Gastrocnemius medialis (tissue), 4 donors: ENCODE data around the gene ITIH1. TPM values are rescaled to one million over a fixed set of nuclear protein-coding genes. Genes with fewer than 3 reads are reported as not detected.
A peak's percentile ranks its signal among the peaks of the same experiment; 100 is the strongest.

ENCODE experiments used
- ATAC-seq, 2 donors: fragments of 150-250 bp; one replicate each; pipeline ENCODE4 v1.9.1; 2016
- DNase-seq, 2 donors: peaks; one replicate each; pipeline ENCODE4 v3.0.0-alpha.2; 2019
- H3K27ac ChIP-seq, 4 donors: fragments of 200-600 bp; sonication (generic); 1 replicate in 1 of 4; 2 replicates in 3 of 4; pipeline ENCODE4 v1.5.1; 2016 to 2018; ENCODE audit warnings: mild to moderate bottlenecking in 2 of 4, moderate library complexity in 1 of 4
- H3K27me3 ChIP-seq, 3 donors: fragments of 200-600 bp; sonication (generic) in 2 of 3; 1 replicate in 1 of 3; 2 replicates in 2 of 3; pipeline versions ENCODE4 v1.5.1 to v1.6.0; 2016 to 2019; ENCODE audit warnings: mild to moderate bottlenecking in 1 of 3, moderate library complexity in 1 of 3
- H3K36me3 ChIP-seq, 2 donors: fragments of 200-600 bp; sonication (generic) in 1 of 2; one replicate each; pipeline ENCODE4 v1.5.1; 2017 to 2018
- H3K4me1 ChIP-seq, 2 donors: fragments of 200-600 bp; sonication (generic) in 1 of 2; one replicate each; pipeline ENCODE4 v1.5.1; 2016 to 2017; ENCODE audit warnings: mild to moderate bottlenecking in 2 of 2
- H3K4me3 ChIP-seq, 4 donors: fragments of 200-600 bp; sonication (generic) in 3 of 4; 1 replicate in 1 of 4; 2 replicates in 3 of 4; pipeline ENCODE4 v1.5.1; 2016 to 2019; ENCODE audit warnings: mild to moderate bottlenecking in 2 of 4
- H3K9me3 ChIP-seq, 3 donors: fragments of 200-600 bp; sonication (generic) in 2 of 3; 1 replicate in 1 of 3; 2 replicates in 2 of 3; pipeline ENCODE4 v1.5.1; 2016 to 2019
- POLR2A ChIP-seq, 2 donors: fragments of 450-650 bp; IDR thresholded peaks; one replicate each; pipeline ENCODE4 v1.6.1; 2017; ENCODE audit warnings: antibody characterized with exemption in 2 of 2, mild to moderate bottlenecking in 2 of 2, moderate library complexity in 2 of 2
- in situ Hi-C, 4 donors: fragments of 200-750 bp; cut with MboI; loops; one replicate each; pipeline versions ENCODE4 v1.15.0 to v1.8.0; 2017; ENCODE audit warnings: low sequenced_read_pairs in 4 of 4
- intact Hi-C: fragments of 100-400 bp; cut with DNase I; formaldehyde crosslinking; loops from one replicate; pipeline ENCODE4 v1.15.1; 2023; ENCODE audit warnings: low total_unique reads
- total RNA-seq, 4 donors: library from RNA; depleted of rRNA; stranded (reverse); fragments of >200 nt; gene quantifications; one replicate each; pipeline versions ENCODE4 v1.1.0 to v1.2.3, GENCODE V29; 2016
- TF ChIP-seq, protein P1 (sequence below), 5 experiments: fragments of 450-650 bp in 3 of 5; fragments of 200-600 bp in 2 of 5; sonication (generic) in 2 of 5; IDR thresholded peaks in 4 of 5; conservative IDR thresholded peaks in 1 of 5; 1 replicate in 4 of 5; 2 replicates in 1 of 5; pipeline ENCODE4 v1.5.1; 2016 to 2019; ENCODE audit warnings: antibody characterized with exemption in 5 of 5, mild to moderate bottlenecking in 3 of 5, moderate library complexity in 3 of 5

Gene ITIH1
- total RNA-seq, 4 donors from 2014 or later, result 0.72 to 2.1 TPM; not detected in 2

DNA sequence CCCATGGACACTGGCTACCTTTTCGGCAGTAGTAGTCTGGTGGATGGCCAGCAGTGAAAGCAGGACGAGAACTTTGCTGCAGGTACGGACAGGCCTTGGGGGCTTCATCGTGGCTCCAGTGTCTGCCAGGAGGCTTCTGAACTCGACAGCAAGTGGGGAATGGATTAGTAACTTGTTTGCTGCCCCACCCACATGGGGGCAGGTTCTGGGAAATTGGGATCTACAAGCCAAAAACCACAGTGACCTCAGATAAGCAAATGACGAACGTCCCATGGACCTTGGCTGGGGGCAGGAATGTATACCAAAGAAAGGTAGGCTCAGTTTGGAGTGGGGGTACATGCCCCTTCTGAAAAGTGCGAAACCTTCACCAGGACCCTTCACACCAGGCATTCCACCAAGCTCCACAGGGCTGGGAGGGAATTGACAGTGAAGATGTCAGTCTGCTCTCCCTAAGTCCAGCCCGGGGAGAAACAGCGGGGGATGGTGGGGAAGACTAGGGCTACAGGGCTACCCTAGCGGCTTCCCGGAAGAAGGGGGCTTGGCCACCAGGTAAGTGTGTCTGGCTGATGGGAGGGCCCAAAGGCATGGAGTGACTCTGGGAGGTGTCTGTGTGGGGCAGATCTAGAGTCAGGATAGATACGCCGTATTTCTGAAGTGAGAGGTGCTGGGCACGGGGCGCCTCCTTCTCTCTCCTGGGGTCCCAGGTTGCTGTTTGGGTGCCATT lies 53.3 kb downstream of the ITIH1 start, which contains the start of gene ITIH4:
Gene ITIH4, minus strand, starts transcription at position 138 of the 724 bp plus-strand sequence. Its CDS starts 30 bp downstream, at position 108.
- Histone ChIP-seq H3K36me3 (peaks cover 0 to 45% of the 10 kb centered on the region in 2 donors), H3K4me3 (peak within 1 kb of the TSS in 2 of 4 donors; percentile 3 to 15), H3K9me3 (no peaks in the 10 kb centered on the region), H3K4me1 (peaks cover 50 to 56% of the 10 kb centered on the region in 2 donors), H3K27me3 (no peaks in the 10 kb centered on the region), H3K27ac (peak within 1 kb of the TSS; percentile 96 to 98 (median 97))
- in situ Hi-C loops (no loop called here), intact Hi-C loops (loop anchor here (5.0 kb wide), 3 partner anchors 67 to 293 kb away; partner anchors contain the start of genes GNL3, PBRM1, STIMATE and UQCC5)
- DNase-seq (peak in 1 of 2 donors; percentile 10), ATAC-seq (no peak)
- no peak for TF ChIP-seq POLR2A (IDR thresholded peaks at IDR 0.05)
- TF ChIP-seq, protein P1, sequence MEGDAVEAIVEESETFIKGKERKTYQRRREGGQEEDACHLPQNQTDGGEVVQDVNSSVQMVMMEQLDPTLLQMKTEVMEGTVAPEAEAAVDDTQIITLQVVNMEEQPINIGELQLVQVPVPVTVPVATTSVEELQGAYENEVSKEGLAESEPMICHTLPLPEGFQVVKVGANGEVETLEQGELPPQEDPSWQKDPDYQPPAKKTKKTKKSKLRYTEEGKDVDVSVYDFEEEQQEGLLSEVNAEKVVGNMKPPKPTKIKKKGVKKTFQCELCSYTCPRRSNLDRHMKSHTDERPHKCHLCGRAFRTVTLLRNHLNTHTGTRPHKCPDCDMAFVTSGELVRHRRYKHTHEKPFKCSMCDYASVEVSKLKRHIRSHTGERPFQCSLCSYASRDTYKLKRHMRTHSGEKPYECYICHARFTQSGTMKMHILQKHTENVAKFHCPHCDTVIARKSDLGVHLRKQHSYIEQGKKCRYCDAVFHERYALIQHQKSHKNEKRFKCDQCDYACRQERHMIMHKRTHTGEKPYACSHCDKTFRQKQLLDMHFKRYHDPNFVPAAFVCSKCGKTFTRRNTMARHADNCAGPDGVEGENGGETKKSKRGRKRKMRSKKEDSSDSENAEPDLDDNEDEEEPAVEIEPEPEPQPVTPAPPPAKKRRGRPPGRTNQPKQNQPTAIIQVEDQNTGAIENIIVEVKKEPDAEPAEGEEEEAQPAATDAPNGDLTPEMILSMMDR (IDR thresholded peaks at IDR 0.05 in 4 of 5, conservative IDR thresholded peaks at IDR 0.05 in 1 of 5), result no peak

DNA sequence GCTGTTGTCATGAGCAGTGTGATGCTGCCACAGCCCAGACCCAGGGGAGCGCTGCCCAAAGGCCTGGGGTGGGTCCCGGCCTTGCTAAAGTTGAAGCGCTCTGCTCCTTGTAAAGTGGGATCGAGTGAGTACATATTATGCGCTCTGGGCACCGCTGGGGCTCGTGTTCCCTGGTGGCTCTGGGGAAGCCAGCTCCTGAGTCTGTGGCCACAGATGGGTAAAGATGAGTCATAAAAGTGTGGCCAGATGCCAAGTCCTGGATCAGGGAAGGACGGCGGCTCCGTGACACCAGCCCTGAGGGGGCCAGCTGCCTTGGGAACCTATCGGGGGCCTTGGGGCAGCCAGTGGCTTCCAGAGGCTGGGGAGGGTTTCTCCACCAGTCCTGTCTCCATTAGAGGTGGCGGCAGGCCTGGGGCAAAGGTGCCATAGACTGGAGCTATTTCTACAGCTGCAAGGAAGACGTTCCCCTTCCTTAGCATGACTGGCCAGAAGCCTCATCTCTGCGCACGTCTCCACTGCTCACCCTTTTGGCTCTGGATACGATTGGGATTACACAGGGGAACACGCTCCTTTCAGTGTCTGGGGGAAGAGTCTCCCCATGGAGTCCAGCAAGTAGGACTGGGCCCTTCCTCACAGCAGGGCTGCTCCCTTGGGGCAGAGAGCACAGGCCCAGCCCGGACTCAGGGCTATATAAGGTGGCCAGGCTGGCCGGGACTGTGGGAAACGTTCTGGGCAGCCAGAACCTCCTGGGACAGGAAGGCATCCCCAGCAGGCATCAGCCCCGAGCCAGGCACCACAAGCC lies 54.3 kb downstream of the ITIH1 start:
- in situ Hi-C loops (no loop called here), intact Hi-C loops (loop anchor here (5.0 kb wide), 3 partner anchors 66 to 294 kb away; partner anchors contain the start of genes GNL3, PBRM1, STIMATE and UQCC5)
- H3K9me3 ChIP-seq, result no peaks in the 10 kb centered on the region
- peak overlapping the region; percentile 96 to 98 (median 97) for H3K27ac ChIP-seq
- peaks cover 0 to 37% of the 10 kb centered on the region in 2 donors for H3K36me3 ChIP-seq
- no peaks in the 10 kb centered on the region for H3K27me3 ChIP-seq
- DNase-seq, result peak; percentile 90 to 95
- ATAC-seq, result peak; percentile 51 to 53
- peak overlapping the region in 3 of 4 donors; percentile 3 to 36 (median 15) for H3K4me3 ChIP-seq
- TF ChIP-seq POLR2A (IDR thresholded peaks at IDR 0.05), result peak; percentile 54 to 66
- TF ChIP-seq, protein P1 (IDR thresholded peaks at IDR 0.05 in 4 of 5, conservative IDR thresholded peaks at IDR 0.05 in 1 of 5), result no peak
- peaks cover 60 to 66% of the 10 kb centered on the region in 2 donors for H3K4me1 ChIP-seq

DNA sequence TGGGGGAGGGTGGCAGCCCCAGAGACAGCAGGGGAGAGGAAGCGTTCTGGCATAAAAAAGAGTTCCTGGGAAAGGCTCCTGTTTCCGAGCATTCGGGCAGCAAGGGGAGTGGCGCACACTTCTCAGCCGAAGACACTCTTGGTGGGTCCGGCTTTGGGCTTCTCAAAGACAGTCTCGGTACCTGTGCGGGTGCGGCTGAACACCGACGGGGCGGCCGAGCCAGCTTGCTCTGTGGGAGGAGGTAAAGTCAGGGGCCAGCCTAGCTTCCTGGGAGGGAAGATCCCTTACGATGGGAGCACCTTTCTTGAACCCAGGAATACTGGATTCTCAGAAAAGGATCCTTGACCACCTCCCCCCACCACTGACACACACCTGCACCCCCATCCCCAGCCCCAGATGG lies 55.8 kb downstream of the ITIH1 start:
- in situ Hi-C loops (no loop called here), intact Hi-C loops (loop anchor here (5.0 kb wide), 3 partner anchors 64 to 296 kb away; partner anchors contain the start of genes GNL3, PBRM1, STIMATE and UQCC5)
- H3K36me3 ChIP-seq, result peaks cover 0 to 22% of the 10 kb centered on the region in 2 donors
- no peak for TF ChIP-seq POLR2A (IDR thresholded peaks at IDR 0.05)
- TF ChIP-seq, protein P1 (IDR thresholded peaks at IDR 0.05 in 4 of 5, conservative IDR thresholded peaks at IDR 0.05 in 1 of 5), result no peak
- H3K27me3 ChIP-seq, result no peaks in the 10 kb centered on the region
- no peaks in the 10 kb centered on the region for H3K9me3 ChIP-seq
- peak overlapping the region; percentile 38 to 63 (median 50) for H3K4me3 ChIP-seq
- H3K27ac ChIP-seq, result peak overlapping the region; percentile 96 to 98 (median 97)
- DNase-seq (no peak), ATAC-seq (no peak)
- peaks cover 72 to 81% of the 10 kb centered on the region in 2 donors for H3K4me1 ChIP-seq

DNA sequence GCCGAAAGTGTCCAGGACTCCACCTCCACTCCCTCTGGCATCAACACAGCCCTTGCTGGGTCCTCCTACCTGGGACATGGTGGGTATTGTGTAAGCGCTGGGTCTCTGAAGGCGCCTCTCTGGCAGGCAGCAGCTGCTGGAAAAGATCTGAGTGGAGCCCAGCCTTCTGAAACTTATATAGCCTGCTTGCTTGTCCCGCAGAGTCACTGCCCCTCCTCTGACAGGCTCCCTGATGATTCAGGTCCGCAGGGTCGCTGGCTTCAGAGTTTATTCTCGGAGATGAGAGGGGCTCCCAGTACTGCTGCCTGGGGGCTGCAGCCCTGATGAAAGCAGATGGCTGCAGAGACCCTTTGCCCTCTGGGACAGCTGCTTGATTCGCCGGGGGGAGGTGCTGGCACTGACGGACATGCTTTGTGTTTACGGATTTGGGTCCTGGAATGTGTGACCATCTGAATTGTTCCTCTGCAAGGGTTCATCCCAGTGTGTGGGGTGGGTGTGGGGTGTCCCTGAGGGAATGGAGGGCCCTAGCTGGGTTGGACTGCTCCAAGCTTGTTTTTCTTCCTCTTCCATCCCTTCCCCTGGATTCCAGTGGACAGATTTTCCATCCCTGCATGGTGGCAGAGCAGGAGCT lies 57.6 kb downstream of the ITIH1 start, which contains the start of gene MUSTN1:
Gene MUSTN1, minus strand, starts transcription at position 149 of the 631 bp plus-strand sequence. Its CDS starts 71 bp downstream, at position 78.
- Histone ChIP-seq H3K36me3 (peaks cover 0 to 4% of the 10 kb centered on the region in 2 donors), H3K9me3 (no peaks in the 10 kb centered on the region), H3K27ac (peak within 1 kb of the TSS; percentile 96 to 98 (median 97)), H3K27me3 (no peaks in the 10 kb centered on the region), H3K4me1 (peaks cover 85 to 93% of the 10 kb centered on the region in 2 donors), H3K4me3 (peak within 1 kb of the TSS; percentile 38 to 63 (median 50))
- DNase-seq, result peak; percentile 92 to 97
- ATAC-seq, result peak; percentile 60 to 62
- intact Hi-C loops, result loop anchor here (5.0 kb wide), 3 partner anchors 62 to 298 kb away; partner anchors contain the start of genes GNL3, PBRM1, STIMATE and UQCC5
- peak; percentile 84 to 95 for TF ChIP-seq POLR2A (IDR thresholded peaks at IDR 0.05)
- TF ChIP-seq, protein P1 (IDR thresholded peaks at IDR 0.05 in 4 of 5, conservative IDR thresholded peaks at IDR 0.05 in 1 of 5), result peak in 1 of 5 experiments; percentile 9
- in situ Hi-C loops, result no loop called here
